Loucy (cell line): ENCODE measurements around the gene LACC1.

ENCODE experiments used
- H2AFZ ChIP-seq: fragments of 200-600 bp; sonication (generic); 2 replicates; pipeline ENCODE4 v1.6.0; 2016; ENCODE audit warnings: antibody characterized with exemption, mild to moderate bottlenecking, low read length, moderate library complexity
- H3F3A ChIP-seq: fragments of 200-600 bp; 2 replicates; pipeline ENCODE4 v1.6.0; 2016; ENCODE audit warnings: antibody characterized with exemption, low read depth, mild to moderate bottlenecking
- H3K27me3 ChIP-seq: fragments of 200-600 bp; sonication (generic); 2 replicates; pipeline ENCODE4 v1.6.1; 2014; ENCODE audit warnings: low read length, mild to moderate bottlenecking; ENCODE audit not compliant: insufficient read depth, poor library complexity, severe bottlenecking
- H3K36me3 ChIP-seq: fragments of 200-600 bp; sonication (generic); 2 replicates; pipeline ENCODE4 v1.6.1; 2016; ENCODE audit warnings: low read length; ENCODE audit not compliant: insufficient read depth
- H3K4me1 ChIP-seq: fragments of 200-600 bp; sonication (generic); 2 replicates; pipeline ENCODE4 v1.5.1; 2014; ENCODE audit warnings: low read length, mild to moderate bottlenecking; ENCODE audit not compliant: insufficient read depth, poor library complexity, severe bottlenecking
- H3K4me2 ChIP-seq: fragments of 200-600 bp; sonication (generic); 2 replicates; pipeline ENCODE4 v1.6.0; 2014; ENCODE audit warnings: antibody characterized with exemption, low read length, low read depth, mild to moderate bottlenecking; ENCODE audit not compliant: poor library complexity, severe bottlenecking
- H3K4me3 ChIP-seq: fragments of 200-600 bp; sonication (generic); 2 replicates; pipeline ENCODE4 v1.5.1; 2014; ENCODE audit warnings: low read length, mild to moderate bottlenecking, mixed read lengths; ENCODE audit not compliant: poor library complexity, severe bottlenecking
- H3K79me2 ChIP-seq: fragments of 200-600 bp; sonication (generic); 2 replicates; pipeline ENCODE4 v1.6.1; 2014; ENCODE audit warnings: low read length; ENCODE audit not compliant: insufficient read depth
- H3K9ac ChIP-seq: fragments of 200-600 bp; sonication (generic); 2 replicates; pipeline ENCODE4 v1.6.0; 2014; ENCODE audit warnings: mild to moderate bottlenecking, low read depth, low read length, moderate library complexity; ENCODE audit not compliant: poor library complexity, severe bottlenecking
- H3K9me2 ChIP-seq: fragments of 200-600 bp; sonication (generic); replicated peaks from 2 replicates; pipeline ENCODE4 v1.6.1; 2016; ENCODE audit warnings: low read depth, low read length, mixed read lengths
- H3K9me3 ChIP-seq: fragments of 200-600 bp; sonication (generic); 2 replicates; pipeline ENCODE4 v1.6.1; 2014; ENCODE audit warnings: mild to moderate bottlenecking, antibody characterized with exemption, low read length, low read depth; ENCODE audit not compliant: insufficient read depth
- H4K20me1 ChIP-seq: fragments of 200-600 bp; sonication (generic); 2 replicates; pipeline ENCODE4 v1.6.0; 2014; ENCODE audit warnings: antibody characterized with exemption, low read length, mild to moderate bottlenecking; ENCODE audit not compliant: insufficient read depth, poor library complexity, severe bottlenecking
- CTCF ChIP-seq: fragments of 200-600 bp; sonication (generic); conservative IDR thresholded peaks from 2 replicates; pipeline ENCODE4 v1.5.1; 2014; ENCODE audit warnings: mild to moderate bottlenecking, antibody characterized with exemption, low read length
- EZH2phosphoT487 ChIP-seq: fragments of 200-600 bp; IDR thresholded peaks from 2 replicates; pipeline ENCODE4 v1.6.1; 2018; ENCODE audit warnings: antibody characterized with exemption, mild to moderate bottlenecking, moderate library complexity, borderline replicate concordance

Gene LACC1

GRCh38 chr13:43877326-43877725, 2.4 kb upstream of the LACC1 start:
- H3K9me3 ChIP-seq = no peaks in the 10 kb centered on the region
- H3K9ac ChIP-seq = peak overlapping the region; percentile 92
- no peaks in the 10 kb centered on the region for H3K9me2 ChIP-seq
- H4K20me1 ChIP-seq = no peaks in the 10 kb centered on the region
- no peaks in the 10 kb centered on the region; the same call in none of the 2 replicates for H3F3A ChIP-seq
- peaks cover 18% of the 10 kb centered on the region for H3K4me1 ChIP-seq
- H3K4me3 ChIP-seq = peak overlapping the region; percentile 89
- TF ChIP-seq EZH2phosphoT487 (no peak), CTCF (no peak)
- H3K4me2 ChIP-seq = peak overlapping the region; percentile 72
- no peaks in the 10 kb centered on the region for H3K79me2 ChIP-seq
- no peak overlapping the region for H2AFZ ChIP-seq
- H3K36me3 ChIP-seq = no peaks in the 10 kb centered on the region
- no peaks in the 10 kb centered on the region for H3K27me3 ChIP-seq

DNA sequence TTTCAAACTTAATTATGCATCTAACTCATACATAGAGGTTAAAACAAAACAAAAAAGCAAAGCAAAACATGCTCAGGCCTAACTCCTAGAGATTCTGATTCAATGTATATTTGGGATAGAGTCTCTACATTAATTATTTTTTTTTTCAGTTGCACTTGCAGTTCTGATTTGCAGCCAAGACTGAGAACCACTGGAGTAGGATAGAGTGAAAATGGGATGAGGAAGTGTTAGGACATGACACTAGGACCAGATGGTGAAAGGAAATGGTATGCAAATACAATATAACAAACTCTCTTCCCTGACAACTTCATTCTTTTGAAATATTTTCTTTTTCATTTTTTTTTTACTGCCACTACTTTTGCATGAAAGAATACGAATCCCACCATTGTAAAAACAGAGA, 1.9 kb upstream of the LACC1 start:
- H3K79me2 ChIP-seq = no peaks in the 10 kb centered on the region

DNA sequence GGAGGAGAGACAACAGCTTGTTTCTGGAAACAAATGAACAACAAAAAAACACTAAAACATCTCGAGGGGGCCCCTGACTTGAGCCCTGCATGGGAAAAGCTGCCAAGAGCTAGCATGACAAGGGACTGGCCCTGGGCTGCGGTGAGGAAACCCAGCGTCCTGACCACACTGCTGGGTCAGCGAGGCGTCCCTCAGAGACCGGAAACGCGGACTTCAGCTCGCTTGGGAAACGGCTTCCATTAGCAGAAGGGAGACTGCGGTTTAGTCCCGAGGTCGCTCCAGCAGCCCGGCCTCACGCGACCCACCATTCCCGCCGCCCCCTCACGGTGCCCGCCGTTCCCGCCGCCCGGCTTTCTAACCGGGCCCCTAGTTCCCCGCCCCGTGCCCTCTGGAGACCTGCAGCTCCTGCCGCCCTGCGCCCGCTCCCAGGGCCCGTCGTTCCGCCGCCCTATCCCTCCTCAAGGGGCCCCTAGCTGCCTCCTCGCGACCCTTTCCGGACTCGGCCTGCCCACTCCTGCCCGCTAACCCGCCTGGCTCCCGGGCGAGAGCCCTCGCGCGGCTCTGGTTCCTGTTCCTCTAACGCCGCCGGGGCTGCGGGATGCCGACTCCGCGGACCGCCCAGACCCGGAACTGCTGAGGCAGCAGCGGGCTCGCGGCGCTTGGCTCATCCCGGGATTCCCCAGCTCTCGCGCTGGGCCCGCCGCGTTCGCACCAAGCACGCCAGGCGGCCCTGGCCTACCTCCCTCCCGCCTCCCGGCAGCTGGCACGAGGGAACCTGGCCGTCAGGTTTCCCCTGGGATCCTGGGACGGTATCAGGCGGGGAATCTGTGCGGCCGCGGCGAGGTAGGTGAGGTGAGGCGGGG, 581 bp upstream of the LACC1 start, which contains the start of gene CCDC122:
Gene CCDC122, minus strand, starts transcription at position 849 of the 863 bp plus-strand sequence. CDS start 10,364 bp downstream, outside the sequence.
- Histone ChIP-seq H3K4me2 (peak within 1 kb of the TSS; percentile 72), H3K9me3 (no peaks in the 10 kb centered on the region), H2AFZ (peak within 1 kb of the TSS; percentile 92), H3K4me1 (peaks cover 18% of the 10 kb centered on the region), H3K9me2 (no peaks in the 10 kb centered on the region), H3K9ac (peak within 1 kb of the TSS; percentile 92), H3K27me3 (no peaks in the 10 kb centered on the region), H4K20me1 (no peaks in the 10 kb centered on the region), H3K4me3 (peak within 1 kb of the TSS; percentile 89), H3K36me3 (no peaks in the 10 kb centered on the region), H3K79me2 (no peaks in the 10 kb centered on the region), H3F3A (no peaks in the 10 kb centered on the region; the same call in none of the 2 replicates)
- TF ChIP-seq EZH2phosphoT487 (no peak), CTCF (no peak)

More for the DNA sequence above, 1.9 kb upstream of the LACC1 start:
- Histone ChIP-seq H3K4me1 (peaks cover 18% of the 10 kb centered on the region), H3K9me2 (no peaks in the 10 kb centered on the region), H3K4me2 (peak overlapping the region; percentile 72), H3K4me3 (peak overlapping the region; percentile 89), H3K9me3 (no peaks in the 10 kb centered on the region), H3K36me3 (no peaks in the 10 kb centered on the region), H3K27me3 (no peaks in the 10 kb centered on the region), H3K9ac (peak overlapping the region; percentile 92), H3F3A (no peaks in the 10 kb centered on the region; the same call in none of the 2 replicates), H2AFZ (no peak overlapping the region), H4K20me1 (no peaks in the 10 kb centered on the region)
- TF ChIP-seq EZH2phosphoT487 (no peak), CTCF (no peak)
